ENCODE results near the gene INTS15. TPM values are rescaled to one million over a fixed set of nuclear protein-coding genes. Genes with fewer than 3 reads are reported as not detected.

The INTS15 gene
- total RNA-seq, 2 experiments from 2014 or later: 31.9 to 35.0 TPM

- no peaks in the 10 kb centered on the region for H3K27me3 Mint-ChIP-seq
- peak overlapping the region; percentile 81 for H3K27ac Mint-ChIP-seq
- peaks cover 39% of the 10 kb centered on the region for H3K36me3 Mint-ChIP-seq
- H3K4me1 Mint-ChIP-seq: peaks cover 26% of the 10 kb centered on the region
- H3K4me3 Mint-ChIP-seq: no peak overlapping the region
- DNase-seq: peak; percentile 47
- peaks cover 2% of the 10 kb centered on the region for H3K9me3 Mint-ChIP-seq
Observed at GRCh38 chr7:6640246-6640721, 50.5 kb downstream of the INTS15 start.

- Mint-ChIP-seq H3K4me1 (peaks cover 25% of the 10 kb centered on the region), H3K4me3 (no peak overlapping the region), H3K27ac (no peak overlapping the region), H3K9me3 (peaks cover 2% of the 10 kb centered on the region), H3K36me3 (peaks cover 40% of the 10 kb centered on the region), H3K27me3 (no peaks in the 10 kb centered on the region)
- no peak for DNase-seq
Observed at GRCh38 chr7:6641305-6642035, 51.6 kb downstream of the INTS15 start.

GRCh38 chr7:6642239-6642839 lies 52.5 kb downstream of the INTS15 start:
- Mint-ChIP-seq H3K4me3 (no peak overlapping the region), H3K9me3 (peaks cover 2% of the 10 kb centered on the region), H3K36me3 (peaks cover 42% of the 10 kb centered on the region), H3K4me1 (peaks cover 25% of the 10 kb centered on the region), H3K27ac (no peak overlapping the region), H3K27me3 (no peaks in the 10 kb centered on the region)
- no peak for DNase-seq

DNA sequence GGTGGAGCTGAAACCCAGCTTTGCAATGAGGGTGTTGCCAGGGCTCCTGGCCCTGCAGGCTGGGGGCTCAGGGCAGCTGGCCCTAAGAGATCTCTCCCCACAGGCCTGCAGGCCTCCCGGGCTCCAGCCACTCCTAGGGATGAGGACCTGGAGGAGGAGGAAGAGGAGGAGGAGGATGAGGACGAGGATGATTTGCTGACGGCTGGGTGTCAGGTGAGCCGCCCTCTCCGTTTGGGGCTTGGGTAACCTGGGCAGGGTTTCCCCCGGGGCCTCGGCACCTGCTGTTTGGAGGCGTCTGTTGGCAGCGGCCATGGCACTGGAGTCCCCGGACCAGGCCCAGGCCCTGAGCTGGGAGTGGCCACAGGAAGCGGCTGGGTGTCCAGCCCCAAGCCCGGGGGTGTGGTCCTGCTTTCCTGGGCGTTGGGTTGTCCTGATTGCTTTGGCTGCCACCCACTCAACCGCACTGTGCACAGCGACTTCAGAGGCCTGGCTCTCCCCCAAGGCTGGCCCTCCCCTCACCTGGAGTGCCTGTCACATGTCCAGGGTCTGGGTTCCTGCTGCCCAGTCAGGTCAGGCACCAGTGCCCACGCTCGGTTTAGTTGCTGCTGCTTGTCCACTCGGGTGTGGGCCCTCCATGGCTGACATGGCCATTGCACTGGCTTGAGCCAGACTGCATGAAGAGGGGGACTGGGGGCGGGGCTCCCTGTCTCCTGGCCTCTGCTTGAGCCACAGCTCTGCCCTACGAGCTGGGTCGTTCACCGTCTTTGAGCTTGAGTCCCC lies 53.2 kb downstream of the INTS15 start:
- H3K4me1 Mint-ChIP-seq: peaks cover 22% of the 10 kb centered on the region
- no peak for DNase-seq
- H3K27ac Mint-ChIP-seq: no peak overlapping the region
- peaks cover 2% of the 10 kb centered on the region for H3K9me3 Mint-ChIP-seq
- H3K4me3 Mint-ChIP-seq: no peak overlapping the region
- H3K27me3 Mint-ChIP-seq: no peaks in the 10 kb centered on the region
- H3K36me3 Mint-ChIP-seq: peaks cover 45% of the 10 kb centered on the region

DNA sequence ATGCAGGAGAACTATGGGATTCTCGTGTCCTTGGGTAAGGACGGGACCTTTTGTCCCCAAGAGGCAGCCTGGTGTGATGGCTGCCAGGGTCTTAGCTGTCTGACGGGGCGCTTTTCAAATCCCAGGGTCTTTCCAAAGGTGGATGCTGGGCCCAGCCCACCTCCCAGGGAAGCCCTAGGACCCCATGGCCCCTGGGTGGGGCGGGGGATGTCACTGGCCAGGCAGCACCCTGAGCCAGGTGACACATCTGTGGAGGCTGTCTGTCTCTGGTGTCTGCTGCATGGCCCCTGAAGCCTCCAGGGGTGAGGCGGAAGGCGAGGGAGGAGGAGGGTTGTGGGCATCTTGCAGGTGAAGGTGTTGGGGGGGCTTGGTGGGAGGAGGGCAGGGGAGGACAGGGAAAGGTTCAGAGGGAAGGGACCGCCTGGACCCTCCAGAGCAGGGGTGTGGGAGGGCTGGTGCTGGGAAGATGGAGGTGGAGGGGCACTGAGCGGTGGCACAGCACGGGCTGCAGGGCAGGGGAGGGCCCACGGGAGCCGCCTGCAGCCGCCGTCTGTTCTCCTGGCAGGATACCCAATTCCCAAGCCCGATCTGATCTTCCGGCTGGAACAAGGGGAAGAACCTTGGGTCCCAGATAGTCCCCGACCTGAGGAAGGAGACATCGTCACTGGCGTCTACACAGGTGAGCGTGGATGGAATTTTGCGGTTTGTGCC lies 54.2 kb downstream of the INTS15 start:
- peaks cover 12% of the 10 kb centered on the region for H3K4me1 Mint-ChIP-seq
- H3K36me3 Mint-ChIP-seq: peaks cover 46% of the 10 kb centered on the region
- DNase-seq: no peak
- H3K27ac Mint-ChIP-seq: no peak overlapping the region
- no peaks in the 10 kb centered on the region for H3K27me3 Mint-ChIP-seq
- H3K4me3 Mint-ChIP-seq: no peak overlapping the region
- H3K9me3 Mint-ChIP-seq: peaks cover 2% of the 10 kb centered on the region

DNA sequence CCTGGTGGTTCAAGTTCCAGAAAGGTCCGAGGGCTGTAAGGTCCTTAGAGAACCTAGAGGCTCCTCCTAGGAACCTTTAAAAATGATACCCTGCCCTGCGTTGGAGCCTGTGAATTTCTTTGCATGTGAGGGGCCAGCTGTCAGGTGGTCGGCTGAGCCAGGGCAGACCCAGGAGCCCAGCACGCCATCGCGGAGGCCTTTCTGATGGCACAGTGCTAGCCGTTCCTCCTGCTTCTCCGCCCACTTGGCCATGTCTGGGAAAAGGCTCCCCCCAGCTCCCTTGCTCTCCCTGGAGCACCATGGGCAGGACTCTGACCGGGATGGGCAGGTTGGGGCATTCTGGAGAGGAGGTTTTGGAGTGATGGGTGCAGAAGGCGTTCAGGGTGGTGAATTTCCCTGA lies 54.9 kb downstream of the INTS15 start:
- Mint-ChIP-seq H3K4me3 (no peak overlapping the region), H3K27ac (no peak overlapping the region), H3K4me1 (peaks cover 6% of the 10 kb centered on the region), H3K36me3 (peaks cover 46% of the 10 kb centered on the region), H3K9me3 (peaks cover 2% of the 10 kb centered on the region), H3K27me3 (no peaks in the 10 kb centered on the region)
- DNase-seq: no peak

GRCh38 chr7:6646465-6646864 lies 56.6 kb downstream of the INTS15 start:
- Mint-ChIP-seq H3K27ac (no peak overlapping the region), H3K27me3 (no peaks in the 10 kb centered on the region)

GRCh38 chr7:6647080-6647479 lies 57.3 kb downstream of the INTS15 start:
- no peak overlapping the region for H3K4me3 Mint-ChIP-seq
- no peak for DNase-seq
- H3K9me3 Mint-ChIP-seq: peaks cover 4% of the 10 kb centered on the region
- H3K27ac Mint-ChIP-seq: no peak overlapping the region
- H3K4me1 Mint-ChIP-seq: no peaks in the 10 kb centered on the region
- peaks cover 56% of the 10 kb centered on the region for H3K36me3 Mint-ChIP-seq
- H3K27me3 Mint-ChIP-seq: no peaks in the 10 kb centered on the region

More at GRCh38 chr7:6646465-6646864, 56.6 kb downstream of the INTS15 start:
- H3K4me1 Mint-ChIP-seq: no peaks in the 10 kb centered on the region
- H3K4me3 Mint-ChIP-seq: no peak overlapping the region
- DNase-seq: no peak
- H3K9me3 Mint-ChIP-seq: peaks cover 4% of the 10 kb centered on the region
- H3K36me3 Mint-ChIP-seq: peaks cover 50% of the 10 kb centered on the region

GRCh38 chr7:6647541-6647940 lies 57.7 kb downstream of the INTS15 start:
- no peaks in the 10 kb centered on the region for H3K4me1 Mint-ChIP-seq
- DNase-seq: no peak
- H3K4me3 Mint-ChIP-seq: no peak overlapping the region
- peaks cover 4% of the 10 kb centered on the region for H3K9me3 Mint-ChIP-seq
- no peak overlapping the region for H3K27ac Mint-ChIP-seq
- peaks cover 53% of the 10 kb centered on the region for H3K36me3 Mint-ChIP-seq
- no peaks in the 10 kb centered on the region for H3K27me3 Mint-ChIP-seq

GRCh38 chr7:6648066-6648814 lies 58.4 kb downstream of the INTS15 start:
- H3K4me3 Mint-ChIP-seq: no peak overlapping the region
- peaks cover 4% of the 10 kb centered on the region for H3K9me3 Mint-ChIP-seq
- peaks cover 52% of the 10 kb centered on the region for H3K36me3 Mint-ChIP-seq
- H3K27me3 Mint-ChIP-seq: no peaks in the 10 kb centered on the region
- H3K4me1 Mint-ChIP-seq: no peaks in the 10 kb centered on the region
- no peak for DNase-seq
- no peak overlapping the region for H3K27ac Mint-ChIP-seq

DNA sequence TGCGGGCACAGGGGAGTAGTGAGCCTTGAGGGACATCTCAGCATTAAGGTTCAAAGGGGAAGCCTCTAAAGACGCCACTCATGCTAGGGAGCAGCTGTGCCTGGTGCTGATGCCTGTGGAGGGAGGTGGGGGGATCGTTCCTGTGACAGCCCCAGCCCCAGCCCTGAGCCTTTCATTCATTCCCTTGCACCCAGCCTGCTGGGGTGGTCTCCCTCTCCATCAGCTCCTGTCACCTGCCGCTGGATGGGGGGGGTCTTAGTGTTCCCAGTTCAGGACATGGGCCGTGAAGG lies 58.9 kb downstream of the INTS15 start:
- peaks cover 52% of the 10 kb centered on the region for H3K36me3 Mint-ChIP-seq
- no peak overlapping the region for H3K27ac Mint-ChIP-seq
- DNase-seq: no peak
- H3K4me1 Mint-ChIP-seq: no peaks in the 10 kb centered on the region
- H3K4me3 Mint-ChIP-seq: no peak overlapping the region
- H3K27me3 Mint-ChIP-seq: no peaks in the 10 kb centered on the region
- H3K9me3 Mint-ChIP-seq: peaks cover 4% of the 10 kb centered on the region

GRCh38 chr7:6649241-6649961 lies 59.6 kb downstream of the INTS15 start:
- Mint-ChIP-seq H3K36me3 (peaks cover 52% of the 10 kb centered on the region), H3K4me3 (no peak overlapping the region), H3K9me3 (peaks cover 4% of the 10 kb centered on the region), H3K27me3 (no peaks in the 10 kb centered on the region), H3K4me1 (no peaks in the 10 kb centered on the region), H3K27ac (no peak overlapping the region)
- DNase-seq: no peak

- H3K36me3 Mint-ChIP-seq: peaks cover 55% of the 10 kb centered on the region
- no peak for DNase-seq
- no peak overlapping the region for H3K4me3 Mint-ChIP-seq
- H3K27me3 Mint-ChIP-seq: no peaks in the 10 kb centered on the region
- no peaks in the 10 kb centered on the region for H3K4me1 Mint-ChIP-seq
- peaks cover 4% of the 10 kb centered on the region for H3K9me3 Mint-ChIP-seq
- no peak overlapping the region for H3K27ac Mint-ChIP-seq
Observed at GRCh38 chr7:6650086-6650485, 60.3 kb downstream of the INTS15 start.

- Mint-ChIP-seq H3K27me3 (no peaks in the 10 kb centered on the region), H3K4me3 (no peak overlapping the region), H3K27ac (no peak overlapping the region), H3K4me1 (no peaks in the 10 kb centered on the region), H3K9me3 (peaks cover 4% of the 10 kb centered on the region), H3K36me3 (peaks cover 57% of the 10 kb centered on the region)
- DNase-seq: no peak
Observed at GRCh38 chr7:6650521-6651011, 60.7 kb downstream of the INTS15 start.

Measured in activated naive CD8-positive, alpha-beta T cell treated with anti-CD3 and anti-CD28 coated beads for 36 hours (primary cell).